ENCODE data around the gene CHCHD10.

The CHCHD10 gene

DNA sequence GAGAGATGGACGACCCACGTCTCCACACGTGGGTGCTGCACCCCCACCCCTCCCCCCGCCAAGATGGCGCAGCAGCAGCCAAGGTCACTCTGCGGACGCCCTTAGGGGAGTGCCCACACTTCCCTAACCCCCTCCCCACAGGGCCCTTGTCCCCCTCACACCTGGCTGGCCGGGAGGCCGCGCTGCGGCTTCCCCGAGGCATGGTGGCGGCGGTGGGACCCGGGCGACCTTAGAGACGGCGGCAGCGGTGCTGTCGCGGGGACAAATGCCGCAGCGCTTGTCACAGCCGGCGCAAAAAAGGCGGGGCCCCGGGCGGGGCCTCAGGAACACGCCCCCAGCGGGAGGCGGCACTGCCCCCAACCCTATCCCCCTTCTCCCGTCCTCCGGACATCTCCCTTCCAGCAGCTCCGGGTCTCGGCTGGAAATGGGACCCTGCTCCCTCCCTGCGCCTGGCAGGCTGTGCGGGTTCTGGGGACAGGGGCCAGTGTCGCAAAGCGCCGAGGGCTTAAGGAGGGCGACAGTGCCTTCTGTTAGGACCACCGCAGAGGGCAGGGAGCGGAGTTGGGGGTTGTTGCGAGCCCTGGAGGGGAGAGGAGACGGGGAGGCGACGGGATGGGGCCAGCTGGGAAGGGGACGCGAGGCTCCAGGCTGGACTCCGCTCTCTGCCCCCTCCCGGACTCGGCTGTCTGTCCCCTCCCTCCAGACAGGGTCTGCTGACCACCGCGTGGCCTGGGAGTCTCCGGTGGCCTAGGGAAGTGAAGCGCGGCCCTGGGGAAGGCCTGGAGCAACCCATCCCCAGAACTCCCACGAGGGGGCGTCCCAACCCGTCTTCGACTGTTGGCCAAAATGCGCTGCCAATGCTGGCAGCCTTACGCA is at the start of gene CHCHD10:
TSS of gene CHCHD10 (minus strand) at position 300 of the 876 bp plus-strand sequence. CDS start at position 202, 98 bp downstream.
- peak; percentile 79 for DNase-seq

DNA sequence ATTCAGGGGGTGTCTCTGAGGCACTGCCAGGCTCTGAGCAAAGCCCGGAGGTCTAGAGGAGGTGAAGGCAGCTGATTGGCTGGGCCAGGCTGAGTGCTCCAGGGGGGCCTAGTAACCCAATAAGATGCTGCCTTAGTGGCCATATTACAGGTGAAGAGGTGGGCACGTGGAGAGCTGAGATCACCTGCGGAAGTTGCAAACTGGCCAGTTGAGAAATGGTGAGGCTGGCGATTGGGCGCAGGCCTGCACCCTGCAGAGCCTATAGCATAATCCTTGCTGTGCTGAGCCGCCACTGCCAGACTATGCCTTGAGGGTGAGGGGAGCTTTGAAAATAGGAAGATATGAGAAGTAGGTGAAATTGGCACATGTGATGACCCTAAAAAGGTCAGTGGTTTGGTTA is 49.4 kb upstream of the CHCHD10 start:
- DNase-seq: no peak

- no peak for DNase-seq
Observed at GRCh38 chr22:23816156-23816976, 48.6 kb upstream of the CHCHD10 start.

DNA sequence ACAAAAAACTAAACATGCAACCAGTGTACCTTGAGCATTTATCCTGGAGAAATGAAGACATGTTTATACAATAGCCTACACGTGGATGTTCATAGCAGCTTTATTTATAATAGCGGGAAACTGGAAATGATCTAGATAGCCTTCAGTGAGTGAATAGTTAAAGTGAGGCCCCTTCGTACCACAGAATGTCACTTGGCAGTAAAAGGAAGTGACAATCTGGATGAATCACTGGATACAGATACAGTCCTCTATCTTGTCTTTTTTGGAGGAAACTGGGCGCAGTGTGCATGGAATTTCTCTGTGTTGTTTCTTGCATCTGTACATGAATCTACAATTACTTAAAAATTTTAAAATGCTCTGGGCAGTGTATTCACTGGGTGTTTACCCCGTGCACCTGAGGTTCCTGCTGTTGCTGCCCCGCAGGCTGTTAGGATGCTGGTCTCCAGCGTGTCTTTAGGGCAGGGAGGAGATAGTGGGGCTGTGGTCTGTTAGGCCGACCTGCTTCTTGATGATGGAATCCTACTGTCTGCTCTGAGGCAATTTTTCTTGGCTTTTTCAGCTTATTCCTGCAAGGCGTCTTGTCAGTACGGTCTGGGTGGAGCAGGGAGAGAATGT is 47.9 kb upstream of the CHCHD10 start:
- no peak for DNase-seq

DNA sequence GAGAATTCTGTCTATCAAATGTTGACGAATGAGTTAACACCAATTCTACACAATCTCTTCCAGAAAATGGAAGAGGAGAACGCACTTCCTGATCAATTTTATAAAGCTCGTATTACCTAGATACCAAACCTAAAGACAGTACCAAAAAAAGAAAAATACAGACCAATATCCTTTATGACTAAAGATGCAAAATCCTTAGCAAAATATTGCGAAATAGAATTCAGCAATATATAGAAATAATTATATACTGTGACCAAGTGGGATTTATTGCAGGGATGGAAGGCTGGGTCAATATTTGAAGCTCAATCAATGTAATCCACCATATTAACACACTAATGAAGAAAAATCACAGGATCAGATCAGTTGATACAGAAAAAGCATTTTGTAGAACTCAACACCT is 44.6 kb upstream of the CHCHD10 start:
- DNase-seq: no peak

DNA sequence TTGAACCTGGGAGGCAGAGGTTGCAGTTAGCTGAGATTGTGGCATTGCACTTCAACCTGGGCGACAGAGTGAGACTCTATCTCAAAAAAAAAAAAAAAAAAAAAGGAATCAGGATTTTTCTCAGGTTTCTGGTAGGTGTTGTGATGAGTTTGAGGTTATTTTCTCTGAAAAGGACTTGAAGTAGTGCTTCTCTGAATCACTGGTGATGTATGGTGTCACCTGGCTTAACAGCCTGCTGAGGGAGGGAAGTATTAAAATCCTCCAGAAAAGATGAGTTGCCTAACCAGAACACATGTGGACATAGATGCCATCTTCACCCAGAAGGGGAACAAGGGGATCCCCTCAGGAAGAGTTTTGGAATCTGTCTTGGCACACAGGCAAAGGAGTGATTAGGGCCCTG is 39.1 kb upstream of the CHCHD10 start:
- DNase-seq: no peak

- no peak for DNase-seq
Observed at GRCh38 chr22:23804781-23805291, 37.1 kb upstream of the CHCHD10 start.

GRCh38 chr22:23803001-23803819 is 35.4 kb upstream of the CHCHD10 start:
- no peak for DNase-seq

DNA sequence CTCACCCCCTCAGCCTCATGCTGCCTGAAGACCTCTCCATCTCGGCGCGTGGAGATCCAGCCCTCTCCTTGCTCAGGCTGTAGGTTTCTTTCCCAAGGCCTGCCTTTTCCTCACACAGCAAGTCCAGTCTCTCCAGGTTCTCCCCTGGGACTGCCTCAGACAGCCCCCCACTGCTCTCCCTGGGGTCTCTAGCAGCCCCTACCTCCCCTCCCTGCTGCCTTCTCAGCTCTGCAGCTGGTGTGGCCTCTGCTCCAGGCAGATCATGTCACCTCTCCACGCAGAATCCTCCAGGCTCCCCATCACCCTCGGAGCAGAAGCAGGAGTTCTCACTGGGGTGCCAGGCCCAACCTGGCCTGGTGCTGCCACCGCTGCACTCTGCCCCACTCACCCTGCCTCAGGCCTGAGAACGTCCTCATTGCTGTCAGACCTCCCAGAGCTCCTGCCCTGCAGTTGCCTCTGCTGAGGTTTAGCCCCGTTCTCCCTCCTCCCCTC is 34.2 kb upstream of the CHCHD10 start:
- DNase-seq: no peak

DNA sequence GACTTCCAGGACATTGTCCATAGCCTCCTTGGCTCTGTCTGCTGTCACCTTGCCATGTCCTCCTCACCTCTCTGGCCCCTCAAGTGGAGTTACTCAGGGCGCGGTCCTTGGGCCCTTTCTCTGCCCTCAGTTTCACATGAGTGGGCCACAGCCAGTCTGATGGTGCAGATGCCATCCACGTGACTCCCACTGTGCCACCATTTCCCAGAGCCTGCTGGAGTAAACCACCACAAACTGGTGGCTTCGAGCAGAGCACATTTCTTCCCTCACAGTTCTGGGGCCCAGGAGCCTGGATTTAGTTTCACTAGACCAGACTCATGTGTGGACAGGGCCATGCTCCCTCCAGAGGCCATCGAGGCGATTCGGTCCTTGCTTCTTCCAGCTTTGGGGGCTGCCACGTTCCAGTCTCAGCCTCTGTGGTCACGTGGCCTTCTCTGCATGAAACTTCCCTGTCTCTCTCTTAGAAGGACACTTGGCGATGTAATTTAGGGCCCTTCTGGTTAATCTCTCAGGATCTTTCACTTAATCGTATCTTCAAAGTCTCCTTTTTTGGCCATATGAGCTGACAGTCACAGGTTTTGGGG is 33.6 kb upstream of the CHCHD10 start:
- no peak for DNase-seq

GRCh38 chr22:23800297-23801237 is 32.8 kb upstream of the CHCHD10 start:
- no peak for DNase-seq

GRCh38 chr22:23796461-23796860 is 28.7 kb upstream of the CHCHD10 start:
- no peak for DNase-seq

GRCh38 chr22:23793326-23793725 is 25.6 kb upstream of the CHCHD10 start:
- no peak for DNase-seq

DNA sequence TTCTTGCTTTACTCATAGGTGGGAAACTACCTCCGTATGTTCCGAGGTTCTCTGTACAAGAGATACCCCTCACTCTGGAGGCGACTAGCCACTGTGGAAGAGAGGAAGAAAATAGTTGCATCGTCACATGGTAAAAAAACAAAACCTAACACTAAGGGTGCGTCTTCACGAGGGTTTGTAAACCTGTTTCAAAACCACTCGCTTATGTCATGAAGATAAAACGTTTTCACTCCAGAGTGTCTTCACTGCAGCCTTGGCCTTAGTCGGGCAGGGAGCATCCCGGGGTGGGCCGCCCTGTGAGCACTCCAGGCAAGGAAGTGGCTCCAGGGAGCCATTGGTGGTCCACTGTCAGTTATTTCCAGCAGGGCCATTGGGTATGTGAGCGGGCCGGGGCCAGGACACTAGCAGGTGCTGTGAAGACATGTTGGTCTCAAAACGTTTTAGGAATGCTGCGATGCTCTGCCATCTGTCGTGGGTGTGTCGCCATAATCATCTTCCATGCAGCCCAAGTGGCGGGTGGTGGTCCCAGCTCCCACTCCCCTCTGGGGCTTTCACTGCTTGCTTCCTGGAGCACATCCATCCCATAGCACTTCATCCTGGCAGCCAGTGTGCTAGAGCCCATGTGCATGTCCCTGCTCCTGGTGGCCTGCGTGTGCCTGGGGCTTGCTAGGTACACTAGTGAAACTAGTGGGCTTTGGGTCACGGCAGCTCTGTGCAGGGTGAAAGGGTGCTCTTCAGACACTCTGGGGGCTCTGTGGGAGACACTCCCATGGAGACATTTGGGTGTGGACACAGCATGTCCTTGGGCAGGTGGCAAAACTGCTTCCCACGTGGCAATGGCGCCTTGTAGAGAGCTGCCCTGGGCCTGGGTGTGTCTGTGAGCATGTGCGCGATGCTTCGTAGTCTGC is 24.2 kb upstream of the CHCHD10 start:
- DNase-seq: no peak

DNA sequence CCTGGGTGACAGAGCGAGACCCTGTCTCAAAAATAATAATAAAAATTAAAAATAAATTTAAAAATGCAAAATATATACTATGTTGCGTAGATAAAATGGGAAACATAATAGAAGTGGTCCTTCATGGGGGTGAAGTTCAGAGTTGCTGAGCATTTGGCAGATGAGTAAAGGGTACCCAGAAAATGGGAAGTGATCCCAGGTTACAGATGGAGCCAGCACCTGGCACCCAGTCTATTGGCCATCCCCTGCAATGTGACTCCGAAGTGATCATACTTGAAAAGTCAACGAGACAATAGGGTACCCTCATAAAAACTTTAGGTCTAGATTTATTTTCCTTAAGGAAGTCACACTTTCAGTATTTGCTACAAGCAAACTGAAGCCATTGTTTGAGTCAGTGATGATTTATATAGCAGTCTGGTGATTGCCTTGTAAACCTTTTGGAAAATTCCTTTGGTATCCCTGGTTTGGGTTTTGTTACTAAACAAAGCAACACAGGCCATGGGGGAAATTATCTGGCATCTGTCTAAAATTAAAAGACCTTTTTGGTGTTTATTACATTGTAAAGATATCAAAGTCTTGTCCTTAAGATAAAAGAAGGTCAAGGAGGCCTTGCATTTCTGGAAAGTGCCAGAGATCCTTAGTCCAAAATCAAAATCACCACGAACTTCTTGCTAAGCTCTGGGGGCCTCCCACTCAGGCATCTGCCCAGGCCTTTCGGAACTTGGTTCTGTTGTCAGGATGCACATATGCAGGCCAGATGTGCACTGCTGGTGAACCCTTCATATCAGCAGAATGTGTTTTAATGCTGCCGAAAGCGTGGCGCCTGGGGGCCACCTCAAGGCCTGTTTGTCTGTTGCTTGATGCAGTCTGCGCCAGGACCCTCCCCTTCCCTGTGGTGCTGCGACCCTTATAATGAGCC is 23.3 kb upstream of the CHCHD10 start:
- DNase-seq: no peak

DNA sequence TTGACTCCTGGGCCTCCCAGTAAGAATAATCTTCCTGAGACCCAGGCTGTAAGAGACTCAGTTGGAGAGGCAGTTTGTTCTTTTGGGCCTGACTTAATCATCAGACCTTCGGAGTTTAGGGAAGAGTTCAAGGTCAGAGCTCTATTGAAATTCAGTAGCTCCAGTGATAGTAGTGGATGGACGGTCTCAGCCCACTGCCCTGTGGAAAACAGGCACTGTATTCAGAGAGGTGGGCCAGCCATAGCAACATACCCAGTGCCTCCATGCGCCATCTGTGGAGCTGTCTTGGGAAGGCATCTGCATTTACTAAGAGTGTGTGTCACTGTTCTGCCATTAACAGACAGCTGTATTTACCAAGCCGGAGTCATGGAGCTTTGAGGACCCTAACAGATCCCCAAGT is 21.9 kb upstream of the CHCHD10 start:
- DNase-seq: peak; percentile 4

DNA sequence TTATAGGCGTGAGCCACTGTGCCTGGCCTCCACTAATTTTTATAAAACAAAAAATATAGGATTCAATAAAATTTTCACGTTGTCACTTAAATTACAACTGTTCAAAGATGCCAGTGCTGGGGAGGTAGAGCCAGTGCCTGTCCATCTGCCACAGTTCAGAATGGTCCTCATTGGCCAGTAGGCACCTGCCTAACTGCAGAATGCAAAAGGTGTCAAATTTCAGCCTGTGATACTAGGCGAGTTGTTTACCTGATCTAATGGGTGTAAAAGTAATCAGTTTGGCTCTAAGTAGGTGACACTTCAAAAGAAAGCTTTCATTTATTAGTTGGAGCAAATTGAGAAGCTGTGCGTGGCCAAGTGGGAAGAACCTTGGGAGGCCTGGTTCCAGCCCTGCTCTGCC is 21.3 kb upstream of the CHCHD10 start:
- DNase-seq: peak; percentile 6

DNA sequence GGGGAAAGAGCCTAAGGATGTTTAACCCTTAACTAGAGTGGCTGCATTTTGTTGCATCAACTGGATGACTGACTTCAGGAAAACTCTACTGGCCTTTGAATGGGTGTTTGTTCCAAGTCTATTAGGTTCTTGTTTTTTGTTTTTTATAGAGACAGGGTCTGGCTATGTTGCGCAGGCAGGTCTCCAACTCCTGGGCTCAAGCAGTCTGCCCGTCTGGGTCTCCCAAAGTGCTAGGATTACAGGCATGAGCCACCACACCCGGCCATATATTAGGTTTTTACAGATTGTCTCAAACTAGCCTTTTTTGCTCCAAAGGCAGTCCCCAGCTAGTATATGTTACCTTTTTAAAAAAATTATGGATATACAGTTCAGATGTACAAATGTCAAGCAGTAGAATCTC is 20.1 kb upstream of the CHCHD10 start:
- DNase-seq: no peak

DNA sequence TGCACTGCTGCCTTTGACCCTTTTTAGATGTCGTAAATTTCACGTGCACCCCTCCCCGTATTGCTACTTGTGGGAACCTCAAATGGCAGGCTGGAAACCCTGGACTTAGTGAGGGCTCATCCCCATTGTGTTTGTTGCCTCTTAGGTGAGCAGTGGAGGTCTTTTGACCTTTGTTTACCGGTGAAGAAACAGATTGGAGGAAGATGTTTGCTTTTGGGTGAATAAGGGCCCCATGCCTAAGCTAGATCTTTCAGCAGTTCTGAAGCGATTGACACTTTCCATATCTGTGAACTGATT is 19.8 kb upstream of the CHCHD10 start:
- DNase-seq: no peak
